Measurements from ENCODE around the gene TMEFF2.

DNA sequence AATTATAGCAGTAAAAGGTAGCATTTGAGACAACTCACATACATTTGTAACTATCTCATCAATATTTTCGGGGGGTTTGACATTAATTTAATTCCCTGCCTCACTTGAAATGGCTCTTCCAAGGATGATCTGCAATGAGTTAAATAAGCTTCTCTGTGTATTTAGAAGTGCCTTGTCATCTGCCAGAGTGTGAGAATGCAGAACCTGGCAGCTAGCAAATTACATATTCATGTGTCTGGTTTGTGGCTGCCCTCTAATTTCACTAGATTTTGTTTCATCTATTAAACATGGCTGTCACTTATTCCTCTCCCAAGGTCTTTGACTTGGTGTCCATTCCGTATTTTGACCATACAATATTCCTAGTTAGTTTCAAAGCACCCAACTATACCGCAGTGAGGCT is 189.5 kb downstream of the TMEFF2 start:
- TF ChIP-seq, protein P1, sequence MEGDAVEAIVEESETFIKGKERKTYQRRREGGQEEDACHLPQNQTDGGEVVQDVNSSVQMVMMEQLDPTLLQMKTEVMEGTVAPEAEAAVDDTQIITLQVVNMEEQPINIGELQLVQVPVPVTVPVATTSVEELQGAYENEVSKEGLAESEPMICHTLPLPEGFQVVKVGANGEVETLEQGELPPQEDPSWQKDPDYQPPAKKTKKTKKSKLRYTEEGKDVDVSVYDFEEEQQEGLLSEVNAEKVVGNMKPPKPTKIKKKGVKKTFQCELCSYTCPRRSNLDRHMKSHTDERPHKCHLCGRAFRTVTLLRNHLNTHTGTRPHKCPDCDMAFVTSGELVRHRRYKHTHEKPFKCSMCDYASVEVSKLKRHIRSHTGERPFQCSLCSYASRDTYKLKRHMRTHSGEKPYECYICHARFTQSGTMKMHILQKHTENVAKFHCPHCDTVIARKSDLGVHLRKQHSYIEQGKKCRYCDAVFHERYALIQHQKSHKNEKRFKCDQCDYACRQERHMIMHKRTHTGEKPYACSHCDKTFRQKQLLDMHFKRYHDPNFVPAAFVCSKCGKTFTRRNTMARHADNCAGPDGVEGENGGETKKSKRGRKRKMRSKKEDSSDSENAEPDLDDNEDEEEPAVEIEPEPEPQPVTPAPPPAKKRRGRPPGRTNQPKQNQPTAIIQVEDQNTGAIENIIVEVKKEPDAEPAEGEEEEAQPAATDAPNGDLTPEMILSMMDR (IDR thresholded peaks at IDR 0.05): no peak
- no peak for TF ChIP-seq ZFX (IDR thresholded peaks at IDR 0.05; ENCODE audit: borderline replicate concordance)

All from 22Rv1 (cell line).